A549 (cell line): ENCODE data around the gene ESRRB. TPM values are rescaled to one million over a fixed set of nuclear protein-coding genes. Genes with fewer than 3 reads are reported as not detected.

Source experiments
- ATAC-seq, 2 experiments: fragments of 200-7000 bp in 1 of 2; fragments of >200 bp in 1 of 2; cut with Nextera tagmentation in 1 of 2; cut with Tn5 transposase in 1 of 2; 3 replicates each; pipeline versions ENCODE4 v1.8.0 to v1.9.1; 2018 to 2020; ENCODE audit warnings: mild to moderate bottlenecking in 1 of 2, moderate library complexity in 1 of 2
- CTCF ChIA-PET: fragments of 300-600 bp; sonication (Branson Sonifier 250); formaldehyde crosslinking; extraction: SDS; loops from one replicate; lab custom pipeline; 2021; ENCODE audit warnings: antibody characterized with exemption, inconsistent platforms; lab: Yijun Ruan, JAX
- POLR2A ChIA-PET: fragments of 350-600 bp; formaldehyde crosslinking; extraction: SDS; loops from one replicate; lab custom pipeline; 2021; ENCODE audit warnings: antibody characterized with exemption, inconsistent platforms; lab: Yijun Ruan, JAX
- DNase-seq, 2 experiments: peaks; one replicate each; pipeline versions ENCODE4 v3.0.0 to v3.0.0-alpha.2; 2011 to 2016; ENCODE audit warnings: low read depth in 1 of 2, low spot score in 1 of 2
- FAIRE-seq: peaks from 2 replicates; lab custom pipeline; 2011; peaks lifted over from hg19 to GRCh38; lab: Jason Lieb, UNC
- H3K27ac ChIP-seq, 2 experiments: fragments of >200 bp; sonication (Bioruptor Twin); formaldehyde crosslinking; 3 replicates each; pipeline ENCODE4 v1.5.1; 2016 to 2017
- H3K4me1 ChIP-seq: fragments of >200 bp; sonication (Bioruptor Twin); formaldehyde crosslinking; 3 replicates; pipeline ENCODE4 v1.6.1; 2016
- H3K4me2 ChIP-seq: fragments of >200 bp; sonication (Bioruptor Twin); formaldehyde crosslinking; 3 replicates; pipeline ENCODE4 v1.6.1; 2016
- H3K4me3 ChIP-seq: fragments of >200 bp; sonication (Bioruptor Twin); formaldehyde crosslinking; 3 replicates; pipeline ENCODE4 v1.5.1; 2016
- H3K9me3 ChIP-seq: fragments of >200 bp; sonication (Bioruptor Twin); formaldehyde crosslinking; 3 replicates; pipeline ENCODE4 v1.6.1; 2016
- BHLHE40 ChIP-seq: IDR thresholded peaks from 2 replicates; pipeline ENCODE4 v1.6.1; 2012; ENCODE audit warnings: low read depth, low read length, inconsistent platforms
- CTCF ChIP-seq: fragments of >200 bp; sonication (Bioruptor Twin); formaldehyde crosslinking; IDR thresholded peaks from 3 replicates; pipeline ENCODE4 v1.5.1; 2016
- EHF ChIP-seq: fragments of 250-450 bp; sonication (Bioruptor Pico); IDR thresholded peaks from 2 replicates; pipeline ENCODE4 v1.5.0; 2020; ENCODE audit warnings: mild to moderate bottlenecking
- EP300 ChIP-seq, 2 experiments: fragments of >200 bp; sonication (Bioruptor Twin); formaldehyde crosslinking; IDR thresholded peaks; 2 replicates in 1 of 2; 3 replicates in 1 of 2; pipeline ENCODE4 v1.6.1; 2016 to 2017
- ESRRA ChIP-seq: fragments of 150-350 bp; IDR thresholded peaks from 2 replicates; pipeline ENCODE4 v1.6.1; 2014; ENCODE audit warnings: mild to moderate bottlenecking, low read length, borderline replicate concordance
- HOXA7 ChIP-seq: fragments of 250-450 bp; sonication (Bioruptor Pico); IDR thresholded peaks from 2 replicates; pipeline ENCODE4 v1.5.0; 2020; ENCODE audit warnings: mild to moderate bottlenecking, moderate library complexity
- MAZ ChIP-seq: fragments of 150-350 bp; IDR thresholded peaks from 2 replicates; pipeline ENCODE4 v1.6.1; 2014; ENCODE audit warnings: antibody characterized with exemption, low read depth, low read length, borderline replicate concordance
- RAD21 ChIP-seq, 2 experiments: fragments of >200 bp in 1 of 2; sonication (Bioruptor Twin) in 1 of 2; formaldehyde crosslinking in 1 of 2; IDR thresholded peaks in 1 of 2; conservative IDR thresholded peaks in 1 of 2; 2 replicates in 1 of 2; 3 replicates in 1 of 2; pipeline ENCODE4 v1.6.1; 2012 to 2018; ENCODE audit warnings: inconsistent platforms in 1 of 2
- RARB ChIP-seq: fragments of 250-450 bp; sonication (Bioruptor Pico); IDR thresholded peaks from 2 replicates; pipeline ENCODE4 v1.8.0; 2021; ENCODE audit warnings: mild to moderate bottlenecking, moderate library complexity
- SMC3 ChIP-seq: fragments of >200 bp; sonication (Bioruptor Twin); formaldehyde crosslinking; IDR thresholded peaks from 3 replicates; pipeline ENCODE4 v1.6.1; 2018; ENCODE audit warnings: inconsistent platforms
- SREBF2 ChIP-seq: fragments of 450-650 bp; IDR thresholded peaks from 2 replicates; pipeline ENCODE4 v1.6.1; 2014; ENCODE audit warnings: mild to moderate bottlenecking, moderate library complexity
- TP53 ChIP-seq: fragments of 250-450 bp; sonication (Bioruptor Pico); IDR thresholded peaks from 2 replicates; pipeline ENCODE4 v1.5.0; 2021; ENCODE audit warnings: mild to moderate bottlenecking, moderate library complexity
- ZNF302 ChIP-seq: fragments of 250-450 bp; sonication (Bioruptor Pico); IDR thresholded peaks from 2 replicates; pipeline ENCODE4 v1.9.0; 2021; ENCODE audit warnings: inconsistent platforms, mild to moderate bottlenecking, moderate library complexity
- ZSCAN20 ChIP-seq: fragments of 250-450 bp; sonication (Bioruptor Pico); IDR thresholded peaks from 2 replicates; pipeline ENCODE4 v1.8.0; 2022; ENCODE audit warnings: mild to moderate bottlenecking, moderate library complexity
- WGBS: methylation state at CpG from one replicate; pipeline ENCODE4 v1.1.6; 2017; ENCODE audit errors: missing lambda C conversion rate; 5-methylcytosine and 5-hydroxymethylcytosine counted together
- polyA plus RNA-seq, 4 experiments: library from polyadenylated mRNA; depleted of rRNA in 3 of 4; stranded (reverse); fragments of >200 nt; fragmentation: RNase III in 1 of 4; extraction: RNeasy Plus Mini Kit Qiagen cat#74134 plus additional on column Dnase treatment in 1 of 4; gene quantifications; 2 replicates in 3 of 4; 3 replicates in 1 of 4; pipeline ENCODE4 v1.2.3, GENCODE V29; 2011 to 2017
- TF ChIP-seq, protein P1 (sequence below): IDR thresholded peaks from 2 replicates; pipeline ENCODE4 v1.6.1; 2012; ENCODE audit warnings: low read depth, borderline replicate concordance
- TF ChIP-seq, protein P2 (sequence below): fragments of >200 bp; sonication (Bioruptor Twin); formaldehyde crosslinking; IDR thresholded peaks from 3 replicates; pipeline ENCODE4 v1.6.1; 2016

The ESRRB gene
- polyA plus RNA-seq, 2 of the 4 experiments (the other 2 are of a cell fraction), result 0.15 to 0.19 TPM

- H3K4me2 ChIP-seq, result no peak overlapping the region
- POLR2A ChIA-PET, result interaction anchor here (0.6 kb wide), 1 partner anchor 142 kb away, joined by 4 read pairs; no protein-coding TSS in a partner anchor
- H3K4me1 ChIP-seq, result no peaks in the 10 kb centered on the region
- TF ChIP-seq SMC3 (no peak), TP53 (CRISPR knock-in tag) (no peak), HOXA7 (no peak), BHLHE40 (no peak), ESRRA (no peak), ZNF302 (CRISPR knock-in tag) (no peak), SREBF2 (no peak), EP300 (IDR thresholded peaks at IDR 0.05) (no peak), ZSCAN20 (CRISPR knock-in tag) (no peak)
- TF ChIP-seq, protein P1, sequence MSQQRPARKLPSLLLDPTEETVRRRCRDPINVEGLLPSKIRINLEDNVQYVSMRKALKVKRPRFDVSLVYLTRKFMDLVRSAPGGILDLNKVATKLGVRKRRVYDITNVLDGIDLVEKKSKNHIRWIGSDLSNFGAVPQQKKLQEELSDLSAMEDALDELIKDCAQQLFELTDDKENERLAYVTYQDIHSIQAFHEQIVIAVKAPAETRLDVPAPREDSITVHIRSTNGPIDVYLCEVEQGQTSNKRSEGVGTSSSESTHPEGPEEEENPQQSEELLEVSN, result no peak
- no peak overlapping the region for H3K27ac ChIP-seq
- H3K4me3 ChIP-seq, result no peak overlapping the region
- ATAC-seq (no peak), DNase-seq (no peak), FAIRE-seq (no peak)
- CTCF ChIA-PET, result interaction anchor here (0.6 to 1.7 kb wide), 2 partner anchors 60 to 89 kb away, joined by 3 to 4 read pairs; no protein-coding TSS in a partner anchor
- no peaks in the 10 kb centered on the region for H3K9me3 ChIP-seq
- 63% methylated on average over 7 of the region's 7 CpGs for WGBS
Observed at GRCh38 chr14:76446921-76447320, 71.0 kb downstream of the ESRRB start.

GRCh38 chr14:76450476-76450875 lies 74.5 kb downstream of the ESRRB start:
- H3K4me1 ChIP-seq, result no peaks in the 10 kb centered on the region
- no peak for DNase-seq
- ChIA-PET POLR2A (no interaction called here), CTCF (no interaction called here)
- FAIRE-seq, result no peak
- 37% methylated on average over 4 of the region's 4 CpGs for WGBS
- TF ChIP-seq RAD21 (conservative IDR thresholded peaks at IDR 0.05 in 1 of 2, IDR thresholded peaks at IDR 0.05 in 1 of 2) (no peak), RARB (CRISPR knock-in tag) (no peak), EHF (no peak)
- TF ChIP-seq, protein P2, sequence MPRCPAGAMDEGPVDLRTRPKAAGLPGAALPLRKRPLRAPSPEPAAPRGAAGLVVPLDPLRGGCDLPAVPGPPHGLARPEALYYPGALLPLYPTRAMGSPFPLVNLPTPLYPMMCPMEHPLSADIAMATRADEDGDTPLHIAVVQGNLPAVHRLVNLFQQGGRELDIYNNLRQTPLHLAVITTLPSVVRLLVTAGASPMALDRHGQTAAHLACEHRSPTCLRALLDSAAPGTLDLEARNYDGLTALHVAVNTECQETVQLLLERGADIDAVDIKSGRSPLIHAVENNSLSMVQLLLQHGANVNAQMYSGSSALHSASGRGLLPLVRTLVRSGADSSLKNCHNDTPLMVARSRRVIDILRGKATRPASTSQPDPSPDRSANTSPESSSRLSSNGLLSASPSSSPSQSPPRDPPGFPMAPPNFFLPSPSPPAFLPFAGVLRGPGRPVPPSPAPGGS, result no peak
- no peak overlapping the region for H3K27ac ChIP-seq
- no peak overlapping the region for H3K4me3 ChIP-seq
- no peak for ATAC-seq
- H3K4me2 ChIP-seq, result no peak overlapping the region
- no peaks in the 10 kb centered on the region for H3K9me3 ChIP-seq

GRCh38 chr14:76456200-76456599 lies 80.3 kb downstream of the ESRRB start:
- Histone ChIP-seq H3K4me2 (no peak overlapping the region), H3K4me1 (no peaks in the 10 kb centered on the region), H3K4me3 (no peak overlapping the region), H3K9me3 (no peaks in the 10 kb centered on the region), H3K27ac (no peak overlapping the region)
- ChIA-PET CTCF (interaction anchor here (0.7 to 2.0 kb wide), 12 partner anchors 11 to 275 kb away, joined by 3 to 8 read pairs (median 4); no protein-coding TSS in a partner anchor), POLR2A (no interaction called here)
- TF ChIP-seq MAZ (no peak), ESRRA (no peak), CTCF (peak; percentile 37), RAD21 (conservative IDR thresholded peaks at IDR 0.05 in 1 of 2, IDR thresholded peaks at IDR 0.05 in 1 of 2) (0 out of 5 replicates have a peak, but pooled peaks of 1 of the 2 experiments have one; percentile 19)
- WGBS, result 48% methylated on average over 2 of the region's 2 CpGs
- peak; percentile 41 to 53 for DNase-seq
- peak; percentile 49 to 84; a peak in 4 of 6 replicates for ATAC-seq
- FAIRE-seq, result no peak
